HCT116 (cell line): ENCODE measurements around the gene ZNG1A. TPM values are rescaled to one million over a fixed set of nuclear protein-coding genes. Genes with fewer than 3 reads are reported as not detected.

Source experiments
- ATAC-seq: fragments of 200-7000 bp; cut with Tn5 transposase; 2 replicates; pipeline ENCODE4 v1.9.1; 2020; ENCODE audit warnings: mild to moderate bottlenecking, moderate library complexity
- BruUV-seq: library from RNA; stranded (reverse); fragments of 400-500 nt; replicated peaks from 2 replicates; lab custom pipeline; 2021; lab: Mats Ljungman, UMichigan
- CTCF ChIA-PET: fragments of 300-600 bp; sonication (Branson Sonifier 250); formaldehyde crosslinking; loops from one replicate; lab custom pipeline; 2021; ENCODE audit warnings: antibody characterized with exemption; lab: Charles Lee
- POLR2A ChIA-PET: fragments of 300-600, 350-600 bp; sonication (Branson Sonifier 250); formaldehyde crosslinking; loops from one replicate; lab custom pipeline; 2021; ENCODE audit warnings: antibody characterized with exemption; lab: Charles Lee
- RAD21 ChIA-PET, 2 experiments: fragments of 300-600 bp; sonication (Branson Sonifier 250); formaldehyde crosslinking; loops; one replicate each; lab custom pipeline; 2023; ENCODE audit warnings: low total read pairs in 2 of 2; ENCODE audit not compliant: uncharacterized antibody in 2 of 2, unreplicated experiment in 2 of 2, low non-redundant PET in 1 of 2; lab: Charles Lee
- DNase-seq: peaks from one replicate; pipeline ENCODE4 v3.0.0-alpha.2; 2010; ENCODE audit warnings: low read depth, low spot score
- H2AFZ ChIP-seq: fragments of 200-600 bp; shearing (Covaris generic), sonication (generic); 2 replicates; pipeline ENCODE4 v1.6.1; 2017; ENCODE audit warnings: low read depth, mixed run types, mixed read lengths, antibody characterized with exemption, low read length; ENCODE audit not compliant: poor library complexity, severe bottlenecking
- H3K27ac ChIP-seq: 2 replicates; pipeline ENCODE4 v1.5.1; 2012; ENCODE audit warnings: low read depth, low read length
- H3K27me3 ChIP-seq: fragments of 200-600 bp; sonication (generic); 2 replicates; pipeline ENCODE4 v1.6.1; 2016; ENCODE audit warnings: mixed run types, low read length, mixed read lengths; ENCODE audit not compliant: insufficient read depth
- H3K36me3 ChIP-seq, 2 experiments: fragments of 200-500 bp in 1 of 2; fragments of 200-600 bp in 1 of 2; sonication (Bioruptor generic) in 1 of 2; sonication (generic) in 1 of 2; 2 replicates each; pipeline versions ENCODE4 v1.5.1 to v1.6.1; 2014 to 2016; ENCODE audit warnings: low read length in 2 of 2, inconsistent platforms in 1 of 2, mixed read lengths in 1 of 2, mixed run types in 1 of 2; ENCODE audit not compliant: insufficient read depth in 2 of 2, control insufficient read depth in 1 of 2
- H3K4me1 ChIP-seq, 2 experiments: fragments of 200-600 bp in 1 of 2; sonication (generic) in 1 of 2; 2 replicates each; pipeline versions ENCODE4 v1.5.1 to v1.6.1; 2012 to 2017; ENCODE audit warnings: low read length in 2 of 2, inconsistent platforms in 1 of 2, mild to moderate bottlenecking in 1 of 2, mixed read lengths in 1 of 2, mixed run types in 1 of 2, moderate library complexity in 1 of 2; ENCODE audit not compliant: insufficient read depth in 2 of 2, control insufficient read depth in 1 of 2
- H3K4me2 ChIP-seq: fragments of 200-600 bp; sonication (generic); 2 replicates; pipeline ENCODE4 v1.6.1; 2017; ENCODE audit warnings: mixed run types, low read length, mixed read lengths
- H3K4me3 ChIP-seq, 2 experiments: fragments of 200-600 bp in 1 of 2; sonication (generic) in 1 of 2; replicated peaks in 1 of 2; 2 replicates each; pipeline ENCODE4 v1.5.1; 2011 to 2016; ENCODE audit warnings: low read length in 2 of 2, control low read depth in 1 of 2, low read depth in 1 of 2, mild to moderate bottlenecking in 1 of 2, mixed read lengths in 1 of 2, mixed run types in 1 of 2
- H3K79me2 ChIP-seq: fragments of 200-600 bp; sonication (generic); 2 replicates; pipeline ENCODE4 v1.6.1; 2017; ENCODE audit warnings: mild to moderate bottlenecking, mixed run types, low read length, moderate library complexity, mixed read lengths; ENCODE audit not compliant: insufficient read depth
- H3K9ac ChIP-seq: fragments of 200-600 bp; sonication (generic); 2 replicates; pipeline ENCODE4 v1.6.1; 2016; ENCODE audit warnings: low read length, mixed read lengths
- H3K9me2 ChIP-seq: fragments of 200-600 bp; sonication (generic), shearing (Covaris generic); 2 replicates; pipeline ENCODE4 v1.6.1; 2017; ENCODE audit warnings: mixed run types, mild to moderate bottlenecking, moderate library complexity; ENCODE audit not compliant: insufficient read depth
- H3K9me3 ChIP-seq, 2 experiments: fragments of 200-500 bp in 1 of 2; fragments of 200-600 bp in 1 of 2; sonication (Bioruptor generic) in 1 of 2; sonication (generic) in 1 of 2; 2 replicates each; pipeline ENCODE4 v1.6.1; 2014 to 2017; ENCODE audit warnings: low read length in 2 of 2, mixed read lengths in 2 of 2, inconsistent platforms in 1 of 2, low read depth in 1 of 2, mild to moderate bottlenecking in 1 of 2, mixed run types in 1 of 2, moderate library complexity in 1 of 2; ENCODE audit not compliant: control insufficient read depth in 1 of 2, insufficient read depth in 1 of 2
- H4K20me1 ChIP-seq: fragments of 200-600 bp; sonication (generic), shearing (Covaris generic); 2 replicates; pipeline ENCODE4 v1.6.1; 2017; ENCODE audit warnings: mixed run types, mild to moderate bottlenecking, moderate library complexity; ENCODE audit not compliant: insufficient read depth
- CBX3 ChIP-seq: IDR thresholded peaks from 2 replicates; pipeline ENCODE4 v1.6.1; 2012; ENCODE audit warnings: low read depth
- CEBPB ChIP-seq: IDR thresholded peaks from 2 replicates; pipeline ENCODE4 v1.6.1; 2012; ENCODE audit warnings: low read depth
- EGR1 ChIP-seq: IDR thresholded peaks from 2 replicates; pipeline ENCODE4 v1.6.1; 2012; ENCODE audit warnings: low read depth
- ELF1 ChIP-seq: IDR thresholded peaks from 2 replicates; pipeline ENCODE4 v1.6.1; 2012; ENCODE audit warnings: low read depth, borderline replicate concordance
- EZH2 ChIP-seq: fragments of 200-600 bp; sonication (generic); IDR thresholded peaks from 2 replicates; pipeline ENCODE4 v1.6.1; 2017; ENCODE audit warnings: antibody characterized with exemption, mixed run types
- EZH2phosphoT487 ChIP-seq: fragments of 200-600 bp; IDR thresholded peaks from 2 replicates; pipeline ENCODE4 v1.6.1; 2018; ENCODE audit warnings: antibody characterized with exemption, borderline replicate concordance
- FOSL1 ChIP-seq: IDR thresholded peaks from 2 replicates; pipeline ENCODE4 v1.6.1; 2012; ENCODE audit warnings: low read depth
- JUND ChIP-seq: IDR thresholded peaks from 2 replicates; pipeline ENCODE4 v1.6.1; 2012
- POLR2A ChIP-seq: IDR thresholded peaks from 2 replicates; pipeline ENCODE4 v1.7.0; 2011; ENCODE audit warnings: borderline replicate concordance; ENCODE audit not compliant: insufficient read depth, insufficient read length; ENCODE audit errors: extremely low read depth
- POLR2AphosphoS5 ChIP-seq: IDR thresholded peaks from 2 replicates; pipeline ENCODE4 v1.6.1; 2011; ENCODE audit warnings: mild to moderate bottlenecking, low read depth, low read length, moderate library complexity
- RAD21 ChIP-seq: IDR thresholded peaks from 2 replicates; pipeline ENCODE4 v1.6.1; 2012; ENCODE audit warnings: low read depth, mild to moderate bottlenecking
- SIN3A ChIP-seq: IDR thresholded peaks from 2 replicates; pipeline ENCODE4 v1.6.1; 2012; ENCODE audit warnings: low read depth
- TCF7L2 ChIP-seq: IDR thresholded peaks from 2 replicates; pipeline ENCODE4 v1.7.0; 2011; ENCODE audit warnings: borderline replicate concordance, inconsistent platforms; ENCODE audit not compliant: insufficient read depth, insufficient read length; ENCODE audit errors: extremely low read depth
- YY1 ChIP-seq: IDR thresholded peaks from 2 replicates; pipeline ENCODE4 v1.6.1; 2011; ENCODE audit warnings: low read length, low read depth, moderate library complexity, mild to moderate bottlenecking; ENCODE audit not compliant: insufficient replicate concordance; ENCODE audit errors: extremely low read depth
- ZFX ChIP-seq: fragments of 450-650 bp; IDR thresholded peaks from 2 replicates; pipeline ENCODE4 v1.6.1; 2017
- intact Hi-C: fragments of 100-400 bp; cut with micrococcal nuclease; formaldehyde crosslinking; loops from 2 replicates; pipeline ENCODE4 v1.10.0; 2022
- total RNA-seq: library from RNA; stranded (reverse); gene quantifications from one replicate; pipeline ENCODE4 v1.2.1, GENCODE V29; 2021; ENCODE audit not compliant: unreplicated experiment
- TF ChIP-seq, protein P1 (sequence below): IDR thresholded peaks from 2 replicates; pipeline ENCODE4 v1.6.1; 2011; ENCODE audit warnings: mild to moderate bottlenecking, low read length, moderate library complexity; ENCODE audit not compliant: insufficient replicate concordance; ENCODE audit errors: extremely low read depth
- TF ChIP-seq, protein P2 (sequence below), 3 experiments: fragments of 200-600 bp in 1 of 3; sonication (generic) in 1 of 3; IDR thresholded peaks in 2 of 3; conservative IDR thresholded peaks in 1 of 3; 2 replicates each; pipeline ENCODE4 v1.5.1; 2012 to 2017; ENCODE audit warnings: low read depth in 2 of 3, low read length in 2 of 3, antibody characterized with exemption in 1 of 3, borderline replicate concordance in 1 of 3, control low read depth in 1 of 3, mild to moderate bottlenecking in 1 of 3, mixed read lengths in 1 of 3, mixed run types in 1 of 3, moderate library complexity in 1 of 3; ENCODE audit not compliant: insufficient read depth in 1 of 3
- TF ChIP-seq, protein P3 (sequence below): IDR thresholded peaks from 2 replicates; pipeline ENCODE4 v1.6.1; 2012
- TF ChIP-seq, protein P4 (sequence below): IDR thresholded peaks from 2 replicates; pipeline ENCODE4 v1.6.1; 2012; ENCODE audit warnings: low read depth

ZNG1A gene
- total RNA-seq, 1 experiment from 2014 or later: 48.5 TPM

DNA sequence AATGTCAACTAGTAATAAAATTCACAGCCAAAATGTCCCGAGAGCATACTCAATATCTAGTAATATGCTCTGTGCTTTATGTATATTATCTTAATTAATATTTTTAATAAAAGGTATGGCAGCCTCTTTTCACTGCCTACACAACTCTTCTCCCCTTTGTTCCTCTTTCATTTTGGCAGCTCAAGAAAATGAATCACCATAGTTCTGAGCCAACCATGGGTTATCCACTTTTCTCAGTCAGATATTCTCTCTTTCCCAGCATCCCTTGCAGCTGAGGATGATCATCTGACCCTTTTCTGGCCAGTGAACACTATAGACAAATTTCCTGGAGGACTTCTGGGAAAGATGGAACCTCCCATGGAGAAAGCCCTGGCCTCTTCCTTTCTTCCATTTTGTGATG, 27.6 kb upstream of the ZNG1A start:
- Histone ChIP-seq H2AFZ (no peak overlapping the region), H3K27ac (no peak overlapping the region), H3K9me2 (no peaks in the 10 kb centered on the region), H3K36me3 (no peaks in the 10 kb centered on the region), H3K9me3 (no peaks in the 10 kb centered on the region), H3K4me1 (no peaks in the 10 kb centered on the region), H3K79me2 (no peaks in the 10 kb centered on the region), H3K27me3 (no peaks in the 10 kb centered on the region), H3K9ac (no peak overlapping the region), H4K20me1 (no peaks in the 10 kb centered on the region), H3K4me2 (no peak overlapping the region), H3K4me3 (no peak overlapping the region)
- RAD21 ChIA-PET: no interaction called here
- no peak for TF ChIP-seq POLR2A
- TF ChIP-seq EZH2: no peak
- TF ChIP-seq, protein P1, sequence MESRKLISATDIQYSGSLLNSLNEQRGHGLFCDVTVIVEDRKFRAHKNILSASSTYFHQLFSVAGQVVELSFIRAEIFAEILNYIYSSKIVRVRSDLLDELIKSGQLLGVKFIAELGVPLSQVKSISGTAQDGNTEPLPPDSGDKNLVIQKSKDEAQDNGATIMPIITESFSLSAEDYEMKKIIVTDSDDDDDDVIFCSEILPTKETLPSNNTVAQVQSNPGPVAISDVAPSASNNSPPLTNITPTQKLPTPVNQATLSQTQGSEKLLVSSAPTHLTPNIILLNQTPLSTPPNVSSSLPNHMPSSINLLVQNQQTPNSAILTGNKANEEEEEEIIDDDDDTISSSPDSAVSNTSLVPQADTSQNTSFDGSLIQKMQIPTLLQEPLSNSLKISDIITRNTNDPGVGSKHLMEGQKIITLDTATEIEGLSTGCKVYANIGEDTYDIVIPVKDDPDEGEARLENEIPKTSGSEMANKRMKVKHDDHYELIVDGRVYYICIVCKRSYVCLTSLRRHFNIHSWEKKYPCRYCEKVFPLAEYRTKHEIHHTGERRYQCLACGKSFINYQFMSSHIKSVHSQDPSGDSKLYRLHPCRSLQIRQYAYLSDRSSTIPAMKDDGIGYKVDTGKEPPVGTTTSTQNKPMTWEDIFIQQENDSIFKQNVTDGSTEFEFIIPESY: no peak
- TF ChIP-seq JUND: no peak
- no peak for TF ChIP-seq TCF7L2
- TF ChIP-seq EGR1: no peak
- TF ChIP-seq, protein P2, sequence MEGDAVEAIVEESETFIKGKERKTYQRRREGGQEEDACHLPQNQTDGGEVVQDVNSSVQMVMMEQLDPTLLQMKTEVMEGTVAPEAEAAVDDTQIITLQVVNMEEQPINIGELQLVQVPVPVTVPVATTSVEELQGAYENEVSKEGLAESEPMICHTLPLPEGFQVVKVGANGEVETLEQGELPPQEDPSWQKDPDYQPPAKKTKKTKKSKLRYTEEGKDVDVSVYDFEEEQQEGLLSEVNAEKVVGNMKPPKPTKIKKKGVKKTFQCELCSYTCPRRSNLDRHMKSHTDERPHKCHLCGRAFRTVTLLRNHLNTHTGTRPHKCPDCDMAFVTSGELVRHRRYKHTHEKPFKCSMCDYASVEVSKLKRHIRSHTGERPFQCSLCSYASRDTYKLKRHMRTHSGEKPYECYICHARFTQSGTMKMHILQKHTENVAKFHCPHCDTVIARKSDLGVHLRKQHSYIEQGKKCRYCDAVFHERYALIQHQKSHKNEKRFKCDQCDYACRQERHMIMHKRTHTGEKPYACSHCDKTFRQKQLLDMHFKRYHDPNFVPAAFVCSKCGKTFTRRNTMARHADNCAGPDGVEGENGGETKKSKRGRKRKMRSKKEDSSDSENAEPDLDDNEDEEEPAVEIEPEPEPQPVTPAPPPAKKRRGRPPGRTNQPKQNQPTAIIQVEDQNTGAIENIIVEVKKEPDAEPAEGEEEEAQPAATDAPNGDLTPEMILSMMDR (IDR thresholded peaks at IDR 0.05 in 2 of 3, conservative IDR thresholded peaks at IDR 0.05 in 1 of 3; ENCODE audit: borderline replicate concordance in 1 of 3, insufficient read depth in 1 of 3, low read depth in 2 of 3, low read length in 2 of 3): no peak
- TF ChIP-seq, protein P3, sequence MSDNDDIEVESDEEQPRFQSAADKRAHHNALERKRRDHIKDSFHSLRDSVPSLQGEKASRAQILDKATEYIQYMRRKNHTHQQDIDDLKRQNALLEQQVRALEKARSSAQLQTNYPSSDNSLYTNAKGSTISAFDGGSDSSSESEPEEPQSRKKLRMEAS: no peak
- TF ChIP-seq RAD21: no peak
- TF ChIP-seq CBX3: no peak
- TF ChIP-seq SIN3A: no peak
- TF ChIP-seq ZFX: no peak
- TF ChIP-seq EZH2phosphoT487: no peak
- no peak for TF ChIP-seq CEBPB
- no peak for TF ChIP-seq FOSL1
- TF ChIP-seq POLR2AphosphoS5: no peak
- TF ChIP-seq, protein P4, sequence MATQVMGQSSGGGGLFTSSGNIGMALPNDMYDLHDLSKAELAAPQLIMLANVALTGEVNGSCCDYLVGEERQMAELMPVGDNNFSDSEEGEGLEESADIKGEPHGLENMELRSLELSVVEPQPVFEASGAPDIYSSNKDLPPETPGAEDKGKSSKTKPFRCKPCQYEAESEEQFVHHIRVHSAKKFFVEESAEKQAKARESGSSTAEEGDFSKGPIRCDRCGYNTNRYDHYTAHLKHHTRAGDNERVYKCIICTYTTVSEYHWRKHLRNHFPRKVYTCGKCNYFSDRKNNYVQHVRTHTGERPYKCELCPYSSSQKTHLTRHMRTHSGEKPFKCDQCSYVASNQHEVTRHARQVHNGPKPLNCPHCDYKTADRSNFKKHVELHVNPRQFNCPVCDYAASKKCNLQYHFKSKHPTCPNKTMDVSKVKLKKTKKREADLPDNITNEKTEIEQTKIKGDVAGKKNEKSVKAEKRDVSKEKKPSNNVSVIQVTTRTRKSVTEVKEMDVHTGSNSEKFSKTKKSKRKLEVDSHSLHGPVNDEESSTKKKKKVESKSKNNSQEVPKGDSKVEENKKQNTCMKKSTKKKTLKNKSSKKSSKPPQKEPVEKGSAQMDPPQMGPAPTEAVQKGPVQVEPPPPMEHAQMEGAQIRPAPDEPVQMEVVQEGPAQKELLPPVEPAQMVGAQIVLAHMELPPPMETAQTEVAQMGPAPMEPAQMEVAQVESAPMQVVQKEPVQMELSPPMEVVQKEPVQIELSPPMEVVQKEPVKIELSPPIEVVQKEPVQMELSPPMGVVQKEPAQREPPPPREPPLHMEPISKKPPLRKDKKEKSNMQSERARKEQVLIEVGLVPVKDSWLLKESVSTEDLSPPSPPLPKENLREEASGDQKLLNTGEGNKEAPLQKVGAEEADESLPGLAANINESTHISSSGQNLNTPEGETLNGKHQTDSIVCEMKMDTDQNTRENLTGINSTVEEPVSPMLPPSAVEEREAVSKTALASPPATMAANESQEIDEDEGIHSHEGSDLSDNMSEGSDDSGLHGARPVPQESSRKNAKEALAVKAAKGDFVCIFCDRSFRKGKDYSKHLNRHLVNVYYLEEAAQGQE: no peak
- TF ChIP-seq ELF1: no peak
- TF ChIP-seq YY1: no peak
- CTCF ChIA-PET: no interaction called here
- no TSS peak for BruUV-seq
- ATAC-seq (no peak), DNase-seq (no peak)
- intact Hi-C loops: no loop called here
- POLR2A ChIA-PET: no interaction called here
